Measurements from ENCODE around the gene MECR. TPM values are rescaled to one million over a fixed set of nuclear protein-coding genes. Genes with fewer than 3 reads are reported as not detected.

The MECR gene
- total RNA-seq, 1 experiment from 2014 or later, result 42.9 TPM

DNA sequence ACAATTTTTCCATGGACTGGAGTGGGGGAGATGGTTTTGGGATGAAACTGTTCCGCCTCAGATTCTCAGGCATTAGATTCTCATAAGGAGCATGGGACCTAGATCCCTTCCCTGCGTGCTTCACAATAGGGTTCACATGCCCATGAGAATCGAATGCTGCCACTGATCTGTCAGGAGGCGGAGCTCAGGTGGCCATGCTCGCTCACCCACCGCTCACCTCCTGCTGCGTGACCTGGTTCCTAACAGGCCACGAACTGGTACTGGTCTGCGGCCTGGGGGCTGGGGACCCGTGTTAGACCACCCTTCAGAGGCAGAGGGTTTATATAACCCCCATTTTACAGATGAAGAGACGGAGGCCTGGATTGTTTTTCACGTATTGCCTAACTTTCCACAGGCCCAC lies 32.7 kb downstream of the MECR start:
- no TSS peak for BruUV-seq (replicated peaks)
- H3K27ac ChIP-seq (ENCODE audit: low read depth, low read length), result no peak overlapping the region
- H3K9ac ChIP-seq (ENCODE audit: low read length), result no peak overlapping the region
- no peaks in the 10 kb centered on the region for H3K9me2 ChIP-seq (ENCODE audit: insufficient read depth)
- H4K20me1 ChIP-seq (ENCODE audit: insufficient read depth), result no peaks in the 10 kb centered on the region
- H3K4me2 ChIP-seq (ENCODE audit: low read length), result no peak overlapping the region
- no peaks in the 10 kb centered on the region for H3K79me2 ChIP-seq (ENCODE audit: insufficient read depth, low read length)
- no peak for TF ChIP-seq FOSL1 (IDR thresholded peaks at IDR 0.05; ENCODE audit: low read depth)
- no peak for TF ChIP-seq SIN3A (IDR thresholded peaks at IDR 0.05; ENCODE audit: low read depth)
- TF ChIP-seq, protein P1, sequence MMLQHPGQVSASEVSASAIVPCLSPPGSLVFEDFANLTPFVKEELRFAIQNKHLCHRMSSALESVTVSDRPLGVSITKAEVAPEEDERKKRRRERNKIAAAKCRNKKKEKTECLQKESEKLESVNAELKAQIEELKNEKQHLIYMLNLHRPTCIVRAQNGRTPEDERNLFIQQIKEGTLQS (IDR thresholded peaks at IDR 0.05), result no peak
- no peak for TF ChIP-seq EZH2 (IDR thresholded peaks at IDR 0.05)
- no peak for TF ChIP-seq RAD21 (IDR thresholded peaks at IDR 0.05; ENCODE audit: low read depth)
- no peak for TF ChIP-seq CBX3 (IDR thresholded peaks at IDR 0.05; ENCODE audit: low read depth)
- no peak for TF ChIP-seq SP1 (IDR thresholded peaks at IDR 0.05; ENCODE audit: low read depth)
- no peak for TF ChIP-seq ZNF274 (IDR thresholded peaks at IDR 0.05; ENCODE audit: low read depth, low read length)
- no peak for TF ChIP-seq EZH2phosphoT487 (IDR thresholded peaks at IDR 0.05; ENCODE audit: borderline replicate concordance)
- TF ChIP-seq ELF1 (IDR thresholded peaks at IDR 0.05; ENCODE audit: borderline replicate concordance, low read depth), result no peak
- no peak for TF ChIP-seq CTCF (IDR thresholded peaks at IDR 0.05 in 2 of 3, conservative IDR thresholded peaks at IDR 0.05 in 1 of 3; ENCODE audit: borderline replicate concordance in 1 of 3, insufficient read depth in 1 of 3, low read depth in 2 of 3, low read length in 2 of 3)
- TF ChIP-seq JUND (IDR thresholded peaks at IDR 0.05), result no peak
- TF ChIP-seq POLR2A (IDR thresholded peaks at IDR 0.05; ENCODE audit: borderline replicate concordance, extremely low read depth, insufficient read depth, insufficient read length), result no peak
- TF ChIP-seq ZFX (IDR thresholded peaks at IDR 0.05), result no peak
- no peak for DNase-seq (ENCODE audit: low read depth, low spot score)
- H3K36me3 ChIP-seq (ENCODE audit: control insufficient read depth in 1 of 2, insufficient read depth in 2 of 2, low read length in 2 of 2), result peaks cover 12 to 34% of the 10 kb centered on the region in 2 experiments; a peak in 3 of 4 replicates
- RAD21 ChIA-PET (ENCODE audit: low non-redundant PET in 1 of 2, low total read pairs in 2 of 2, uncharacterized antibody in 2 of 2, unreplicated experiment in 2 of 2), result interaction anchor here in 1 of 2 experiments (1.5 kb wide), 1 partner anchor 316 kb away, joined by 5 read pairs; no protein-coding TSS in a partner anchor
- intact Hi-C loops (cut with micrococcal nuclease), result loop anchor here (1.0 kb wide), 1 partner anchor 316 kb away; no protein-coding TSS in a partner anchor
- POLR2A ChIA-PET, result no interaction called here
- H3K27me3 ChIP-seq (ENCODE audit: insufficient read depth, low read length), result no peaks in the 10 kb centered on the region
- no peak for ATAC-seq
- H2AFZ ChIP-seq (ENCODE audit: low read depth, low read length, poor library complexity, severe bottlenecking), result no peak overlapping the region
- no peak overlapping the region for H3K4me3 ChIP-seq (replicated peaks in 1 of 2; ENCODE audit: low read depth in 1 of 2, low read length in 2 of 2)
- CTCF ChIA-PET, result interaction anchor here (0.8 to 2.1 kb wide), 7 partner anchors 8 to 320 kb away, joined by 3 to 25 read pairs (median 5); partner anchors contain the start of gene SRSF4
- H3K4me1 ChIP-seq (ENCODE audit: control insufficient read depth in 1 of 2, insufficient read depth in 2 of 2, low read length in 2 of 2), result peaks cover 7 to 14% of the 10 kb centered on the region in 2 experiments
- H3K9me3 ChIP-seq (ENCODE audit: control insufficient read depth in 1 of 2, insufficient read depth in 1 of 2, low read depth in 1 of 2, low read length in 2 of 2), result no peaks in the 10 kb centered on the region
